ENCODE results near the gene ZNF205. TPM values are rescaled to one million over a fixed set of nuclear protein-coding genes. Genes with fewer than 3 reads are reported as not detected.

Gene ZNF205
- total RNA-seq, 4 donors from 2014 or later, result 9.7 to 13.9 (median 11.9) TPM

DNA sequence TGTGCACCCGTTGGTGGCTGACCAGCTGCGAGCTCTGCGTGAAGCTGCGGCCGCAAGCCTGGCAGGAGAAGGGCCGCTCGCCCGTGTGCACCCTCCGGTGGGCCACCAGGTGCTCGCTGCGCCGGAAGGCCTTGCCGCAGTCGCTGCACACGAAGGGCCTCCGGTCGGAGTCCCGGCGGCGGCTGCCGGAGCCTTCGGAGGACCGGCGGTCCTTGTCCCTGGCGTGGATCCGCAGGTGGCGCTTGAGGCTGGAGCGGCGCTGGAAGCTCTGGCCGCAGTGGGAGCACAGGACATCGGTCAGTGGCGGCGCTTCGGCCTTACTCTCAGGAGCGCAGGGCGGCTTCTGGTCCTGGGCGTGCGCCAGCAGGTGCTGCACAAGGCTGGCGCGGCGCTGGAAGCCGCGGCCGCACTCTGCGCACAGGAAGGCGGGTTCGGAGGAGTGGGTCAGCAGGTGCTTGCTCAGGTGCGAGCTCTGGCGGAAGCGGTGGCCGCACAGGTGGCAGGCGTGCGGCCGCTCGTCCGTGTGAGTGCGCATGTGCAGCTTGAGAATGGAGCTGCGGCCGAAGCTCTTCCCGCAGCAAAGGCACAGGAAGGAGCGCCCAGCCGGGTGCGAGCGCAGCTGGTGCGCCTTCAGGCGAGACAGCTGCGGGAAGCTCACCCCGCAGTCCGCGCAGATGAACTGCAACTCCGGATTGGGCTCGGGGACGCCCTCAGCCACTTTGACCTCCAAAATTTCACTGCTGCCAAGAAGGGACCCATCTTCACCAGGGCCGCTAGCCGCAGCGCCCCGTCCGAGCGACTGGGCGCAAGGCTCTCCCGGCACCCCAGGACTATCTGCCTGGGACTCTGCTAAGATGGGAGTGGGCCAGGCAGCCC is 22.4 kb upstream of the ZNF205 start:
- 93 to 94% methylated on average over 11 to 13 of the region's 81 CpGs for WGBS, 2 donors
- intact Hi-C loops (cut with DNase I), result no loop called here
- H3K4me3 ChIP-seq, result no peak overlapping the region
- no peaks in the 10 kb centered on the region for H3K9me3 ChIP-seq
- no peak overlapping the region for H3K27ac ChIP-seq
- peaks cover 0 to 24% (median 0%) of the 10 kb centered on the region in 3 donors for H3K4me1 ChIP-seq
- H3K36me3 ChIP-seq, result no peaks in the 10 kb centered on the region
- TF ChIP-seq POLR2A (IDR thresholded peaks at IDR 0.05) (no peak), CTCF (IDR thresholded peaks at IDR 0.05) (no peak)
- DNase-seq, result no peak
- H3K27me3 ChIP-seq, result peaks cover 0 to 39% (median 0%) of the 10 kb centered on the region in 4 donors

- H3K4me3 ChIP-seq, result no peak overlapping the region
- no peak for DNase-seq
- H3K36me3 ChIP-seq, result no peaks in the 10 kb centered on the region
- 62 to 89% methylated on average over 4 to 7 of the region's 8 CpGs for WGBS, 2 donors
- peaks cover 0 to 31% (median 0%) of the 10 kb centered on the region in 3 donors for H3K4me1 ChIP-seq
- H3K27me3 ChIP-seq, result peaks cover 0 to 39% (median 0%) of the 10 kb centered on the region in 4 donors
- no peak overlapping the region for H3K27ac ChIP-seq
- no peaks in the 10 kb centered on the region for H3K9me3 ChIP-seq
- TF ChIP-seq POLR2A (IDR thresholded peaks at IDR 0.05) (no peak), CTCF (IDR thresholded peaks at IDR 0.05) (no peak)
- intact Hi-C loops (cut with DNase I), result no loop called here
Observed at GRCh38 chr16:3091551-3091950, 20.8 kb upstream of the ZNF205 start.

DNA sequence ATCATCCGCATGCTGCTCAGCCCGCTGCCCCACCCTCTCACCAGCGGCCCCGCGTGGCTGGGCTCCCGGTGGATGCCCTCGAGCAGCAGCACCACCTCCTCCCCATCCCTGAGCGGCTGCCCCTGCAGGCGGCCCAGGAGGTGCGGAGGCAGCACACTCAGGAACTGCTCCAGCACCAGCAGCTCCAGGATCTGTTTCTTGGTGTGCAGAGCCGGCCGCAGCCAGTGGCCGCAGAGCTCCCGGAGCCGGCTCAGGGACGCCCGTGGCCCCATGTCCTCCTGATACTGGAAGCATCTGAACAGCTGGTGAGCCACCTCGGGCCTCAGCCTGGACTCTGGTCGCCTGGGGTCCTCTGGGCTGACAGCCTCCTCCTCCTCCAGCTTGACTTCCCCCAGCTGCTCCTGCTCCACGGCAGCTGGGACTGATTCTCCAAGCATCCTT is 19.9 kb upstream of the ZNF205 start:
- TF ChIP-seq CTCF (IDR thresholded peaks at IDR 0.05) (no peak), POLR2A (IDR thresholded peaks at IDR 0.05) (no peak)
- H3K36me3 ChIP-seq, result no peaks in the 10 kb centered on the region
- no peak overlapping the region for H3K4me3 ChIP-seq
- H3K9me3 ChIP-seq, result no peaks in the 10 kb centered on the region
- H3K27ac ChIP-seq, result no peak overlapping the region
- intact Hi-C loops (cut with DNase I), result no loop called here
- H3K4me1 ChIP-seq, result peaks cover 0 to 21% (median 0%) of the 10 kb centered on the region in 3 donors
- peaks cover 0 to 39% (median 0%) of the 10 kb centered on the region in 4 donors for H3K27me3 ChIP-seq
- 42 to 67% methylated on average over 6 to 15 of the region's 20 CpGs for WGBS, 2 donors
- no peak for DNase-seq

DNA sequence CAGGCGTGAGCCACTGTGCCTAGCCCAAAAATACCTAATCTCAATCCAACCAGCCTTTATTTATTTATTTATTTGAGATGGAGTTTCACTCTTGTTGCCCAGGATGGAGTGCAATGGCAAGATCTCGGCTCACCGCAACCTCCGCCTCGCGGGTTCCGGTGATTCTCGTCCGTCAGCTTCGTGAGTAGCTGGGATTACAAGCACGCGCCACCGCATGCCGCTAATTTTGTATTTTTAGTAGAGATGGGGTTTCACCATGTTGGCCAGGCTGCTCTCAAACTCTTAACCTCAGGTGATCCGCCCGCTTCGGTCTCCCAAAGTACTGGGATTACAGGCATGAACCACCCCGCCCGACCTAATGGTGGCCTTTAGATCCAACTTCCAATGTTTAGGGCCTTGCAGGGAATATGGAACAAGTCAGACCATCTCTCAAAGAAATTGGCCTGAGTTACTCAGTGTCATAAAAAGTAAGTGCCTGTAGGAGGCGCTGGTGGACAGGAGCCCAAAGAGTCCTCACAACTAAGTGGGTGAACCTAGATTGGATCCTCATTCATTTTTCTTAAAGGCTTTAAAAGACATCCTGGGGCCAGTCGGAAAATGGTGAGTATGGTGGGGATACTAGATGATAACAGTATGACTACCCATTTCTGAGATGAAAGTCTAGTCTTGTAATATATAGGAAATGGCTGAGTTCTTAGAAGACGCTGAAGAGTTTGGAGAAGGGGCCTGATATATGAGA is 17.9 kb upstream of the ZNF205 start:
- no peaks in the 10 kb centered on the region for H3K36me3 ChIP-seq
- no peak overlapping the region for H3K4me3 ChIP-seq
- 87 to 88% methylated on average over 19 to 22 of the region's 22 CpGs for WGBS, 2 donors
- peaks cover 0 to 43% (median 0%) of the 10 kb centered on the region in 4 donors for H3K27me3 ChIP-seq
- TF ChIP-seq CTCF (IDR thresholded peaks at IDR 0.05) (peak in 5 of 6 experiments; percentile 18 to 61 (median 47)), POLR2A (IDR thresholded peaks at IDR 0.05) (no peak)
- H3K4me1 ChIP-seq, result peaks cover under 1 to 17% (median under 1%) of the 10 kb centered on the region in 3 donors
- H3K9me3 ChIP-seq, result no peaks in the 10 kb centered on the region
- H3K27ac ChIP-seq, result no peak overlapping the region
- DNase-seq, result no peak
- intact Hi-C loops (cut with DNase I), result no loop called here

DNA sequence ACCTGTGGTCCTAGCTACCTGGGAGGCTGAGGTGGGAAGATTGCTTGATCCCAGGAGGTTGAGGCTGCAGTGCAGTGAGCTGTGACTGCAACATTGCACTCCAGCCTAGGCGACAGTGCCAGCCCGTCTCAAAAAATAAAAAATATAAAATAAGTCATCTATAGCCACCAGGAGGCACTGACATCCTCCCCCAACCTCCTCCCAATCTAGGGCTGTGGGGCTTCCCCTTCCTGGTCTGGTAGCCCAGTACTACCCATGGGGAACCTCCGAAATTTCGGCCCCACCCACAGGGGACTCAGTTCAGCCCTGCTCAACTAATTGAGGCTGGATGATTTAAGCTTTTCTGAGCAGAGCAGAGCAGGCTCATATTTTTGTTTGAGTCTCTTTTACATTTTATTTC is 16.5 kb upstream of the ZNF205 start:
- no peak for TF ChIP-seq POLR2A (IDR thresholded peaks at IDR 0.05)
- TF ChIP-seq CTCF (IDR thresholded peaks at IDR 0.05), result peak in 5 of 6 experiments; percentile 7 to 33 (median 12)
- Histone ChIP-seq H3K27ac (no peak overlapping the region), H3K36me3 (no peaks in the 10 kb centered on the region), H3K4me1 (peaks cover 6 to 31% (median 6%) of the 10 kb centered on the region in 3 donors), H3K9me3 (no peaks in the 10 kb centered on the region), H3K27me3 (peaks cover 0 to 40% (median 0%) of the 10 kb centered on the region in 4 donors), H3K4me3 (no peak overlapping the region)
- intact Hi-C loops (cut with DNase I), result no loop called here
- WGBS, 2 donors, result 11 to 32% methylated on average over 4 of the region's 4 CpGs
- DNase-seq, result no peak
